H1 (cell line): Measurements from ENCODE around the gene LMNTD1. TPM values are rescaled to one million over a fixed set of nuclear protein-coding genes. Genes with fewer than 3 reads are reported as not detected.

Experiments
- CHD7 ChIP-seq: fragments of 300-600 bp; sonication (generic); IDR thresholded peaks from 2 replicates; pipeline ENCODE4 v1.7.1; 2012; ENCODE audit warnings: low read length, moderate library complexity, mild to moderate bottlenecking, inconsistent platforms; ENCODE audit not compliant: insufficient replicate concordance
- EP300 ChIP-seq, 2 experiments: IDR thresholded peaks; 1 replicate in 1 of 2; 2 replicates in 1 of 2; pipeline ENCODE4 v1.6.1; 2011 to 2012; ENCODE audit warnings: low read depth in 2 of 2, low read length in 2 of 2, mild to moderate bottlenecking in 2 of 2, borderline replicate concordance in 1 of 2, inconsistent platforms in 1 of 2, moderate library complexity in 1 of 2
- RXRA ChIP-seq: IDR thresholded peaks from 2 replicates; pipeline ENCODE4 v1.6.1; 2011; ENCODE audit warnings: low read depth, mild to moderate bottlenecking, low read length, moderate library complexity; ENCODE audit not compliant: insufficient read depth
- SP1 ChIP-seq: IDR thresholded peaks from 2 replicates; pipeline ENCODE4 v1.6.1; 2011; ENCODE audit warnings: low read depth, low read length
- TAF7 ChIP-seq: optimal IDR thresholded peaks from 2 replicates; pipeline ENCODE3; 2011; ENCODE audit warnings: low read depth, mild to moderate bottlenecking, inconsistent platforms, low read length, moderate library complexity, borderline replicate concordance
- polyA plus RNA-seq, 7 experiments: library from polyadenylated mRNA; depleted of rRNA in 3 of 7; stranded (reverse) in 5 of 7; unstranded in 2 of 7; fragments of >200 nt in 5 of 7; fragments of 200-250 nt in 2 of 7; gene quantifications; 1 replicate in 5 of 7; 2 replicates in 1 of 7; 4 replicates in 1 of 7; pipeline versions ENCODE4 v1.2.1 to v1.2.3, GENCODE V29; 2011 to 2013; ENCODE audit warnings: missing spikeins in 2 of 7, mixed read lengths in 2 of 7
- total RNA-seq: library from RNA; stranded (reverse); fragmentation: NEBNext Ultra II Directional; extraction: Animal tissue kit (Norgen Biotek cat#: 25700); gene quantifications from 2 replicates; pipeline ENCODE4 v1.2.1, GENCODE V29; 2021

LMNTD1 gene
- total and polyA plus RNA-seq, 2 of the 8 experiments (the other 6 are each of a cell fraction or from before 2014, with no cell fraction given) = not detected

- TF ChIP-seq TAF7 (no peak), SP1 (no peak), CHD7 (no peak), EP300 (IDR thresholded peaks at IDR 0.05; ENCODE audit: borderline replicate concordance in 1 of 2, low read depth in 2 of 2, low read length in 2 of 2) (no peak), RXRA (no peak)
Observed at GRCh38 chr12:25581067-25581466, 28.0 kb upstream of the LMNTD1 start (continued).
